ENCODE results near the gene PRG3. TPM values are rescaled to one million over a fixed set of nuclear protein-coding genes. Genes with fewer than 3 reads are reported as not detected.

The PRG3 gene, protein sequence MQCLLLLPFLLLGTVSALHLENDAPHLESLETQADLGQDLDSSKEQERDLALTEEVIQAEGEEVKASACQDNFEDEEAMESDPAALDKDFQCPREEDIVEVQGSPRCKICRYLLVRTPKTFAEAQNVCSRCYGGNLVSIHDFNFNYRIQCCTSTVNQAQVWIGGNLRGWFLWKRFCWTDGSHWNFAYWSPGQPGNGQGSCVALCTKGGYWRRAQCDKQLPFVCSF
- total RNA-seq (not detected in 2 replicates), polyA plus RNA-seq (not detected in 2 replicates)

DNA sequence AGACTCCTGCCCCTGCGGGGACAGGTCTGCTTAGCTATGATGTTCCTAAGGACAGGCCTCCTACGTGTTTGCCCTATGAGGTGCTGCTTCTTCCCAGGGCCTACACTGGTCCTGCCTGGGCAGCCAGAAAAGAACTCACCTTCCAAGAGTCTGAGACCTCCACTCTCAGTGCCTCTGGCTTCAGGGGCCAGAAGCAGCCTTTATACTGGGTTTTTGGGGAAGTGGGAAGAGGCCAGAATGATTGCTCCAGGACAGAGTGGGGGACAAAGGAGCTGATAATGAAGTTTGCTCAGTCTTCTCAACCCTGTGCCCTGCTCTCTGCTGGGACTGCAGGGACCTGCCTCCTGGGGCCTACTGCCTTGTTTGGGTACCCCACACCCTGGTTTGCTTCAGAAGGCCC lies at the start of gene PRG3:
TSS of gene PRG3 (minus strand) at position 176 of the 400 bp plus-strand sequence. CDS start 442 bp downstream, outside the sequence.
- Histone ChIP-seq H3K27me3 (no peaks in the 10 kb centered on the region), H2AFZ (no peak within 1 kb of the TSS), H3K9me2 (replicated peaks; ENCODE audit: insufficient read depth) (no peaks in the 10 kb centered on the region), H3K9me3 (ENCODE audit: low read depth) (no peaks in the 10 kb centered on the region), H4K20me1 (ENCODE audit: insufficient read depth, poor library complexity, severe bottlenecking) (no peaks in the 10 kb centered on the region), H3K4me2 (no peak within 1 kb of the TSS), H3K36me3 (replicated peaks; ENCODE audit: insufficient read depth, low read depth) (no peaks in the 10 kb centered on the region), H3K4me1 (ENCODE audit: insufficient read depth) (no peaks in the 10 kb centered on the region), H3K27ac (no peak within 1 kb of the TSS), H3K79me2 (no peaks in the 10 kb centered on the region), H3K4me3 (no peak within 1 kb of the TSS)
- WGBS (ENCODE audit: low lambda C conversion rate, missing lambda C conversion rate): 60% methylated on average over 2 of the region's 2 CpGs
- TF ChIP-seq EZH2 (IDR thresholded peaks at IDR 0.05; ENCODE audit: borderline replicate concordance): no peak
- no peak for TF ChIP-seq EZH2phosphoT487 (IDR thresholded peaks at IDR 0.05; ENCODE audit: low read depth, severe bottlenecking, unreplicated experiment)
- DNase-seq (ENCODE audit: low spot score): no peak

DNA sequence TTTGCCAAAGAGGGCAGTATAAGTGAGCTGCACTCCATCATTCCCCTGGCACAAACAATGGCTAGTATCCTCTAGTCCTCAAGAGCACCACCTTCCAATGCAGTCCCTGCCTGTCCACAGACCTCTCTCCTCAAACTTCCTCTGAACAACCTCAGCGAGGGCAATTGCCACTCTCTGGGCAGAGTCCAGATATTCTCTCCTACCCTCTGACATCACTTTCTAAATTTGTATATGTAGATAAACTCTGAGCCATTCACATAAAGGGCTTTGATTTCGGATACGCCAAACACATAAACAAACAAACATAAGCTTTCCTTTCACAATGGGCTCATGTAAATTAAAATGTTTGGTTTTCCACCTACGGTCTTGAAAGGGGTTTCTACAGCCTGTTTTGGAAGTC lies 49.0 kb upstream of the PRG3 start:
- Histone ChIP-seq H3K27ac (no peak overlapping the region), H3K27me3 (no peaks in the 10 kb centered on the region), H3K9me2 (replicated peaks; ENCODE audit: insufficient read depth) (no peaks in the 10 kb centered on the region), H3K9me3 (ENCODE audit: low read depth) (no peaks in the 10 kb centered on the region), H3K4me1 (ENCODE audit: insufficient read depth) (peaks cover 23% of the 10 kb centered on the region), H4K20me1 (ENCODE audit: insufficient read depth, poor library complexity, severe bottlenecking) (no peaks in the 10 kb centered on the region), H3K4me3 (no peak overlapping the region), H3K4me2 (no peak overlapping the region), H3K36me3 (replicated peaks; ENCODE audit: insufficient read depth, low read depth) (no peaks in the 10 kb centered on the region), H2AFZ (no peak overlapping the region), H3K79me2 (no peaks in the 10 kb centered on the region)
- WGBS (ENCODE audit: low lambda C conversion rate, missing lambda C conversion rate): 40% methylated on average over 4 of the region's 4 CpGs
- no peak for TF ChIP-seq EZH2phosphoT487 (IDR thresholded peaks at IDR 0.05; ENCODE audit: low read depth, severe bottlenecking, unreplicated experiment)
- TF ChIP-seq EZH2 (IDR thresholded peaks at IDR 0.05; ENCODE audit: borderline replicate concordance): no peak
- TF ChIP-seq, protein P1, sequence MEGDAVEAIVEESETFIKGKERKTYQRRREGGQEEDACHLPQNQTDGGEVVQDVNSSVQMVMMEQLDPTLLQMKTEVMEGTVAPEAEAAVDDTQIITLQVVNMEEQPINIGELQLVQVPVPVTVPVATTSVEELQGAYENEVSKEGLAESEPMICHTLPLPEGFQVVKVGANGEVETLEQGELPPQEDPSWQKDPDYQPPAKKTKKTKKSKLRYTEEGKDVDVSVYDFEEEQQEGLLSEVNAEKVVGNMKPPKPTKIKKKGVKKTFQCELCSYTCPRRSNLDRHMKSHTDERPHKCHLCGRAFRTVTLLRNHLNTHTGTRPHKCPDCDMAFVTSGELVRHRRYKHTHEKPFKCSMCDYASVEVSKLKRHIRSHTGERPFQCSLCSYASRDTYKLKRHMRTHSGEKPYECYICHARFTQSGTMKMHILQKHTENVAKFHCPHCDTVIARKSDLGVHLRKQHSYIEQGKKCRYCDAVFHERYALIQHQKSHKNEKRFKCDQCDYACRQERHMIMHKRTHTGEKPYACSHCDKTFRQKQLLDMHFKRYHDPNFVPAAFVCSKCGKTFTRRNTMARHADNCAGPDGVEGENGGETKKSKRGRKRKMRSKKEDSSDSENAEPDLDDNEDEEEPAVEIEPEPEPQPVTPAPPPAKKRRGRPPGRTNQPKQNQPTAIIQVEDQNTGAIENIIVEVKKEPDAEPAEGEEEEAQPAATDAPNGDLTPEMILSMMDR (IDR thresholded peaks at IDR 0.05; ENCODE audit: poor library complexity): no peak
- no peak for DNase-seq (ENCODE audit: low spot score)

DNA sequence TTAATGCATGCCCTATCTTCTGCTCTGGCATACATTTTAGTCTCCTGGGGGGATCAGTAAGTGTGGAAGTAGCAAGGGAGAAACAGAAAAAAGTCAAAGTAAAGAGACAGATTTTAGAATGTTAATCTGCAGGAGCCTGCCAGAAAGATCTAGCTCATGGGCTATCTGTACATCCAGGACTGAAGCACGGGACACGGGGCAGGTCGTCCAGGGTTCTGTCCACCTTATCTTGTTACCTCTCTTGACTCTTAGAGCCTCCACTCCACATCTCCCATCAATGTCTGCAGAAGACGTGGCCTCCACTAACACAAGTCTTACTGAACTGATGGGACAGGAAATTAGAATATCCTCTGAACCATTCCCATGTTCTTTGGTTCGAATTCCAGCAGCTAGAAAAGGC lies 47.7 kb upstream of the PRG3 start:
- no peaks in the 10 kb centered on the region for H3K9me2 ChIP-seq (replicated peaks; ENCODE audit: insufficient read depth)
- 75% methylated on average over 5 of the region's 5 CpGs for WGBS (ENCODE audit: low lambda C conversion rate, missing lambda C conversion rate)
- no peaks in the 10 kb centered on the region for H3K9me3 ChIP-seq (ENCODE audit: low read depth)
- no peaks in the 10 kb centered on the region for H4K20me1 ChIP-seq (ENCODE audit: insufficient read depth, poor library complexity, severe bottlenecking)
- H2AFZ ChIP-seq: no peak overlapping the region
- no peak overlapping the region for H3K27ac ChIP-seq
- no peaks in the 10 kb centered on the region for H3K27me3 ChIP-seq
- H3K36me3 ChIP-seq (replicated peaks; ENCODE audit: insufficient read depth, low read depth): no peaks in the 10 kb centered on the region
- peaks cover 16% of the 10 kb centered on the region for H3K4me1 ChIP-seq (ENCODE audit: insufficient read depth)
- no peak overlapping the region for H3K4me3 ChIP-seq
- no peak overlapping the region for H3K4me2 ChIP-seq
- no peak for TF ChIP-seq EZH2 (IDR thresholded peaks at IDR 0.05; ENCODE audit: borderline replicate concordance)
- TF ChIP-seq, protein P1 (IDR thresholded peaks at IDR 0.05; ENCODE audit: poor library complexity): no peak
- no peak for TF ChIP-seq EZH2phosphoT487 (IDR thresholded peaks at IDR 0.05; ENCODE audit: low read depth, severe bottlenecking, unreplicated experiment)
- no peak for DNase-seq (ENCODE audit: low spot score)
- no peaks in the 10 kb centered on the region for H3K79me2 ChIP-seq

DNA sequence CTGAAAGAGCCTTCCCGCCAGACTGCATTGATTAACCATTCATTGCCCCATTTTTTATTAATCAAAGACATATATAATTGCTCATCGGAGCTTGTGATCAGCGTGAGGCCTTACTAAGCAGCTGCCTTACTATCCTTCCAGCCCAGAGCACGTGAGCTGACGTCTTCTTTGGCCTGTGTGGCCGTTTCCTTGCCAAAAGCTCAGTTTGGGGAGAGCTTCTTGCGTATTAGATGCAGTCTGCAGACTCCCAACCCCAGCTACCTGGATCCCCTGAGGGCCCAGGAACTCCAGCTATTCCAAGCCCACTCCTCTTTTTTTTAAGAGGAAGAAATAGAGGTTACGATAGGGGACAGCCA lies 46.8 kb upstream of the PRG3 start:
- no peak for DNase-seq (ENCODE audit: low spot score)
- H3K9me3 ChIP-seq (ENCODE audit: low read depth): no peaks in the 10 kb centered on the region
- H3K4me2 ChIP-seq: peak overlapping the region; percentile 85
- H3K9me2 ChIP-seq (replicated peaks; ENCODE audit: insufficient read depth): no peaks in the 10 kb centered on the region
- peaks cover 16% of the 10 kb centered on the region for H3K4me1 ChIP-seq (ENCODE audit: insufficient read depth)
- H2AFZ ChIP-seq: peak overlapping the region; percentile 84
- WGBS (ENCODE audit: low lambda C conversion rate, missing lambda C conversion rate): 93% methylated on average over 8 of the region's 8 CpGs
- H3K79me2 ChIP-seq: no peaks in the 10 kb centered on the region
- no peak overlapping the region for H3K4me3 ChIP-seq
- H3K27me3 ChIP-seq: no peaks in the 10 kb centered on the region
- TF ChIP-seq EZH2 (IDR thresholded peaks at IDR 0.05; ENCODE audit: borderline replicate concordance) (no peak), EZH2phosphoT487 (IDR thresholded peaks at IDR 0.05; ENCODE audit: low read depth, severe bottlenecking, unreplicated experiment) (no peak)
- TF ChIP-seq, protein P1 (IDR thresholded peaks at IDR 0.05; ENCODE audit: poor library complexity): no peak
- peak overlapping the region; percentile 86 for H3K27ac ChIP-seq
- H4K20me1 ChIP-seq (ENCODE audit: insufficient read depth, poor library complexity, severe bottlenecking): no peaks in the 10 kb centered on the region
- H3K36me3 ChIP-seq (replicated peaks; ENCODE audit: insufficient read depth, low read depth): no peaks in the 10 kb centered on the region

Measured in hepatocyte (in vitro differentiated cells).